SK-N-MC (cell line): ENCODE data around the gene FRMD3.

Source experiments
- EZH2 ChIP-seq: fragments of 200-600 bp; sonication (generic); IDR thresholded peaks from one replicate; pipeline ENCODE4 v1.6.1; 2017; ENCODE audit warnings: antibody characterized with exemption
- FOXP2 ChIP-seq: optimal IDR thresholded peaks from 2 replicates; pipeline ENCODE3; 2011; ENCODE audit warnings: mild to moderate bottlenecking, moderate library complexity; ENCODE audit not compliant: insufficient read depth; ENCODE audit errors: extremely low read length, control extremely low read depth
- POLR2AphosphoS5 ChIP-seq: IDR thresholded peaks from 2 replicates; pipeline ENCODE4 v1.6.1; 2012; ENCODE audit warnings: mild to moderate bottlenecking, low read depth, low read length, borderline replicate concordance

DNA sequence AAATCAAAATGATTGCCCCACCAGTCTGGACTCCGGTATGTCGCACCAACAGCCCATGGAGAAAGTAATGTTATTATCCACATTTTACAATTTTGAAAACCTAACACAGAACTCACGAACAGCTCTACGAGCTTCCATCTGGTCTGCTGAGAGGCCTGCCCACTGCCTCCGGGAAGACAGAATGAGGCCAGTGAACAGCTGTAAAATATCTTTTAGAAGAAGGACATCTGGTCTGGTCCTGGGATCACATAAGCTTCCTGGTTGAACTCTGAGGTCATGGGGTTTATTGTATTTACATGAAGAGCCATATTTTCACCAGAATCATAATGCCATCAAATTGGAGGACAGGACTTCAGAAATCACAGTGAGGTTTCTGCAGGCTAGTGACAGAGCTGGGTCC is 89.0 kb downstream of the FRMD3 start:
- TF ChIP-seq EZH2 (no peak), POLR2AphosphoS5 (no peak), FOXP2 (no peak)
